Stimulated activated CD4-positive, alpha-beta T cell treated with anti-CD3 and anti-CD28 coated beads, Interleukin-4, amount 100 ng/mL, for 4 hours (primary cell): Measurements from ENCODE around the gene JMJD1C.

Source experiments
- DNase-seq, 2 experiments: peaks; one replicate each; pipeline ENCODE4 v3.0.0-alpha.2; 2020

Gene JMJD1C

DNA sequence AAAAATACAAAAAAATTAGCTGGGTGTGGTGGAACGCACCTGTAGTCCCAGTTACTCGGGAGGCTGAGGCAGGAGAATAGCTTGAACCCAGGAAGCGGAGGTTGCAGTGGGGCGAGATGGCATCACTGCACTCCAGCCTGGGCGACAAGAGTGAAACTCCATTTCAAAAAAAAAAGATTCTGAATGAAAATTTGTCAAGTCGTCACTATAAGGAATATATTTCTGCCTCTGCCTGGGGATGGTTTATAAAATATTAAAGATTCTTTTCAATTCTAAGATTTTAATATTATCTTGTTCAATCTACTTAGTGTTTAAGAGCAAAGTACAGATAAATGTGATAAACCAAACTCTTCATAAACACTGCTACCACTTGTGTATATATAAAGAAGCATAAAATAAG lies 185.4 kb downstream of the JMJD1C start:
- DNase-seq, result no peak

GRCh38 chr10:63275094-63275493 lies 190.7 kb downstream of the JMJD1C start:
- no peak for DNase-seq

DNA sequence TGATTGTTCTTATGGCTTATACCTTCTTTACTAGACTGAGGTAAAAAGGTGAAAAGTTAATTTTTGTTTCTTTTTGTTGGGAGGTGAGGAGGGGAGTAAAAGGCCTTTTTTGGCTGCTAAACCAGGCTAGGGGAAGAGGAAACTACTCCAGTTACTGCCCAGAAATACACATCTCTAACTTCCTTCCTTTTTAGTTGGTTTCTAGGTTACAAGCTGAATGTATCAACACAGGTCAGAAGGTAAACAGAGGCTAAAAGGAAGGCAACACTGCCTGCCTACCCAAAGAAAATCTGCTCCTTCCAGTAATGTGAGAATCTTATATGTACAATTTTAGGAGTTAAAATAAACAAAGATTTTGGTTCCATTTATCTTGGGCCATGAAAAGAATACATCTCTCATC lies 192.2 kb downstream of the JMJD1C start:
- no peak for DNase-seq

DNA sequence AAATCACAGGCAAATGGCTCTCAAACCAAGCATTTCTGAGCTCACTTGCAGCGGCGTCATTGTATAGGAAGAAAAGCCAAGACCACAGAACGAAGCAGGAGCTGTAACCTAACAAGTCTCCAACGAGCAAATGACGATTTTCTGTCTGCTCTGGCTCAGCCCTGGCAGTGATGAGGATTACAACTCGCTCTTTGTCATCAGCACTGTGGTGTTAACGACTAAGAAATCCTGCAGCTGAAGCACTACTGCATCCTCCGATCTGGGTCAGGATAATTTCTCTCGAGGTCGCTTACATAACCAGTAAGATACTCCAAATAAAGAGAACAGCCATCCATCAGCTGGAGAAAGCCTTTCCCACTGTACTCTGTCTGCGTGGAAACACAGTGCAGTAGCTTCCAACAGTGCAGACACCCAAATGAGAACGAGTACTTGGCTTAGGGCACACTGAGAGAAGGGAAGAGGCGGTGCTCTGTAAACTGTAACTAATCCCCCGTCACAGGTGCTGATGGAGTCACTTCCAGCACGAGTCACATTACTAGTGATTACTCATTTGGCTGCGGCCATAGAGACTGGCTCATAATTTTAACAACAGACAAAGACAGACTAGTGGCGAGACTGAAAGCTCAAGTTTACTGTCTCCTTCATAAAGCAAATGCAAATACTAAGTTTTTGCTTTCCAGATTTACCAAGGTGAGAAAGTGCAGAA lies 196.8 kb downstream of the JMJD1C start:
- DNase-seq, result peak; percentile 40 to 82

DNA sequence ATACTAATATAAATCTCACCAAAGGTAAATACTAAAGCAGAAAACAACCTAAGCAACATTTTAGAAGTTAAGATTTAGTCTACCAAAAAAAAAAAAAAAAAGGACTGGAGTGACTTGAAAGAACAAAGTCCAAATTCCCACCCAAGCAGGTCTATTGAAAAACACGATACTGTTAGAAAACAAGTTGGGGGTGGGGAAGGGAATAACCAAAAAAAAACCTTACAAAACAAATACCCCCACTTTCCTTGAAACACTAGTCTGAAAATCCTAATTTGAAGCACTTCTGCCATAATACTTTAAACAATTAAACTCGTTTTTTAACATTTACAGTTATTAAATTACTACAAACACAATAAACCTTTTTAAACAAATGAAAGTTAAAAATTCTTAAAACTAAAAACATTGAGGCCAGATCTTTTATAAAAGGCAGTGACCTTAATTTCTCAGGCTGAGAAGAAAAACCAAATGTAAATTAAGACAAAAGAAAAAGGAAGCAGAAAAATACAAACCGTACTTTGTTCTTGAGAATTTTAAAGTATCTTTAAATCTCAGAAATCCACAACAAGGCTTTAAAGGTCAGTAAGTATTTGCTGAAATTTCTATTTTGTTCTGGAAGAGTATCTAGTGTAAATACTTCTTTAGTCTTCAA lies 197.5 kb downstream of the JMJD1C start:
- no peak for DNase-seq

DNA sequence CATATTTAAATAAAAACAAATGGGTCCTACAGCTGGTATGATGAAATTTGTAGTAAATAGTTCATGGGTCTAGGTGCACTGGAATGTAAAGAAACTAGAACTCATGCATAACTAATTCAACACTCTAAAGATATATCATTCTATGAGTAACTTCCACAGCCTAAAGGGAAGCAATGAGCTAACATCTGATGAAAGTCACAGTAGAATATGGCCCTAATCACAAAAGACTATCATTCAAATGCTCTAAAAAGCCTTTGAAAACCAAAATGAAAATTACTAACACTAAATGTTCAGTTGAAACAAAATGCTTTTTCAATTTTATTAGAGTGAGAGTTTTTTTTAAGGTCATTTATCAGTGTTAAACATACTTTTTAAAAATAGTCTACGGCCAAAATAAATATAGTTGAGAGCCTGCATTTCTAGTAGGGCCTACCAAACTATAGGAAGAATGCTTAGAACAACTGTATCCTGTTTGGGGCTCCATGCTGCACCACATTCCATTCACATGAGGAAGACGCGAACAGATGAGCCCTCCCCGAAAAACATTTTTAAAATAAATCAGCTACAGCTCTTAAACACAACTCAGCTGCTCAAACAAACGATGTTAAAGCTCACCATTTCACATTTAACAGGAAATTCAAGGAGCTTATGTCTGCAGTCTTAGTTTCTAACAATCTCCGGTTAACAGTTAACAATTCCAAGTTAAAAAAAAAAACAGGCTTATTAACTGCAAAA lies 198.2 kb downstream of the JMJD1C start:
- DNase-seq, result no peak

DNA sequence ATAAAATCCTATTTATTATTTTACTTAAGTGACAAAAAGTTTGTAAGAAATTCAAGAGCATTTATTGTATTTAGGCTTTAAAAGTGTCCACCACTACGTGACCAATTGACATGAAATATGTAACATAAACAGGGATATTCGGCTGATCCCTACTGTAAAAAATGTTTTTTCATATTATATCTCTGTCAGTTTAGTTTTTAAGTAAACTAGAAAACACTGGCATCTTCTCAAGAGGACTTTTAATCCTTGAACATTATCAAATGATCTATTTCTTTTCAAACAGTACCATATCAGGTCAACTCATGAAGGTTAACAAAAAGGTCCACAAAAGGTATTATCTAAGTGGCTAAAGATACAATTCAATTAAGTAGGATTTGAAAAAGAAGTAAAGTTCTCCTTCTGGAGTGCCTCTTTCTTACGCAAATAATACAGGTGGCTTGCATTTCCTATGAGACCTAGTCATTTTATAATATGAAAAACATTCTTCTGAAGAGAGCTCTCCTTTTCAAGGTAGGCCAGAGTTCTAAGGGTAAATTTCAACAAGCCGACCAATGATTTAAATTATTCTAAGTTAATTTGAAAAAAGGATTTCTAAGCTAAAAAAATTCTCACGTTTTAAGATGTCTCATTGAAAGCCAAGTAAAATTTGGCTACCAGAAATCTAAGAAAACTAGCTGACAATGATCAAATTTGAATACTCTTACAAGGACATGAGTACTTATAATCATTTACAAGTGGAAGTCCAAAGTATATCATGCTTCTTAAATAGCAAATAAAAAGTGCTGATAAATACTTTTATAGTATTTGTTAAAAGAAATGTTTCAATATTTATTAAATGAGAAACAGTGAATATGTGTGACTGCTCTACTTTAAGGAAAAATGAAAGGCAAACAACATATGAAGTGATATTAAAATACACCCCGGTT lies 199.1 kb downstream of the JMJD1C start:
- no peak for DNase-seq

DNA sequence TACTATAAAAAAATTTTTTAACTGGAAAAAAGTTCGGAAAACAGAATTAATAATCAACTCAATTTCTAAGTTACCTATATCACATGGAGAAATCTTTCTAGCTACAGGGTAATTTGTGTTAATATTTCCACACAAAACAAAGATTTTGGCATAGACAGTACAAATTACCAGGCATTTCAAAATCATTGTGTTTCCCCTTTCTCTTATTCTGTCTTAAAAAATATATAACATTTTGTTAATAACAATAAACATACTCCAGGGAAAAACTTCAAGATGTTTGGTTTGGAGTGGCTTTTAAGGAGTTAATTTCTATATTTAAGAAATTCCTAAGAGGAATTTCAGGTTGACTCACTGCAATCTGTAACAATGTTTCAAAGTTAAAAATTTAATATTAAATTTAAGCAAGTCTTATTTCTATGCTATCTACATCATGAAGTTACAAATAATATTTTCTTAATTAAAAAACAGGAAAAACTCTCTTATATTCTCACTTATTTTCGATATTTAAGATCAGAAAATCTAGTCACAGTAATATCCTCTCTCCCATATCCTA lies 200.0 kb downstream of the JMJD1C start:
- DNase-seq, result no peak

DNA sequence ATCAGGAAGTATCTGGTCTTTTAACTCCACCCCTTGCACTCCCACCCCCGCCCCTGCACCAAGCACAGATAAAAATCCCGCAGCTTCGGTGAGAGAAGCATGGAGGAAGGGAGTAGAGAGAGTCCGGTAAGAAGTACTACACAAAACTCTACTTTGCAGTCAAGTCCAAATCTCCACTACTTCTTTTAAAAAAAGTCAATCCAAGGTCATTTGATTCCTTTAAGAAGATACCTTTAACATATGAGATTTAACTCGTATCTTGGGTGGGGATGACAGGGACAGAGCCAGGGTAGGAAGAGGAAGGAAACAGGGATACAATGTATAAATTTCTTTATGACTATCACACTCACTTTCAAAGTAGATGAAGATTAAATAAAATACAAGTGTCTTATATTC lies 200.6 kb downstream of the JMJD1C start:
- DNase-seq, result peak; percentile 11 to 42

DNA sequence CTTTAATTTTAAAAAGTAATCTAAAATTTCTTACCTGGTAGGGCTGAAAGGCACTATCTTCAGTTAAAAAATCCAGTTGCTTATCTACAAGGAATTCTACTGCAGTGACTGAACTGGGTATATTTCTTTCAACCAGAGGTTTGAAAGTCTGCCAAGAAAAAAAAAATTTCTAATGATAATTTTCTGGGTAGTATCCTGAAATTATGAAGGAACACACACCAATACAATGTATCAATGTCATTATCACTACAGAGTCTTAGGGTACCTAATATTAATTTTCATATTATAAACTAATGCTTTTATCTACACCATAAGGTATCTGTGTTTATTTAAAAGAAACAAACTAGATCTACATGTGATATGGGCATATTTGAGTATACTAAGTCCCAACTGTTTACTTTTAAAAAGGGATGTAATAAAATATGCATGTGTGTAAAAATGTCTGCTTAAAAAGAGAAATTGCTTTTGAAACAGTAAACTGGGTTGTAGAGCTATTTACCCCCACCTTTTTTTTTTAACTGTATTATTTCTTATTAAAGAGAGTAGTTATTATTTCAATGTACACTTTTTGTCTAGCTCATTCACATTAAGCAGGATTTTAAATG lies 201.1 kb downstream of the JMJD1C start:
- no peak for DNase-seq

- DNase-seq, result no peak
Observed at GRCh38 chr10:63262430-63263073, 203.2 kb downstream of the JMJD1C start.

DNA sequence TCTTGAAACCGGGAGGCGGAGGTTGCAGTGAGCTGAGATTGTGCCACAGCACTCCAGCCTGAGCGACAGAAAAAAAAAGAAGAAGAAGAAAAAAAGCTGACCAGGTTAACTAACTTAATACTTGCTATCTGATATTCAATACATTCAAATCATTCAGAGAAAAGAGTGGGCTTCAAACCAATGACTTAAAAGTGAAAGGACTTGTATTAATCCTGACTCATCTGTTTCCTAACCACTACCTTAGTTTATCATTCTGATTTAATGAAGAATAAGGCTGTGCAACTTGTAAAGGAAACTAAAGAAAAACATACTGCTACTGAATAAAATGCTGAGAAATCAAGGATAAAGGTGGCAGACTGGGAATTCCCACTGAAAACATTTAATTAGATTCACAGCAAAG lies 204.3 kb downstream of the JMJD1C start:
- no peak for DNase-seq

DNA sequence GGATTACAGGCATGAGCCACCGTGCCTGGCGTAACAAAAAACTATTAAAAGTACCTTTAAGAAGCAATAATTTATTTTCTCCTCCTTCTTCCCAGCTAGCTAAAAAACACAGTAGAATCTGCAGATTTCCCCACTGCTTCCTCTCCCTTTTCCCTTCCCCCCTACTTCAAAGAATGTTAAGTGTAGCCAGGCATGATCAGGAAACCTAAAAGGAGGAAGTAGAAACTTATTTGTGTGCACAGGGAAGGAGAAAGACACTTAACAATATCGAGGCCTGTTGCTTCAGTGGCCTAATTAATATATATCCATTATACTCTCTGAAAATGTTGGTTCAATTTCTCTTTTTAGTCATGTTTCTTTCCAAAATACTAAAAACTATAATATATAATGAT lies 204.9 kb downstream of the JMJD1C start:
- no peak for DNase-seq

DNA sequence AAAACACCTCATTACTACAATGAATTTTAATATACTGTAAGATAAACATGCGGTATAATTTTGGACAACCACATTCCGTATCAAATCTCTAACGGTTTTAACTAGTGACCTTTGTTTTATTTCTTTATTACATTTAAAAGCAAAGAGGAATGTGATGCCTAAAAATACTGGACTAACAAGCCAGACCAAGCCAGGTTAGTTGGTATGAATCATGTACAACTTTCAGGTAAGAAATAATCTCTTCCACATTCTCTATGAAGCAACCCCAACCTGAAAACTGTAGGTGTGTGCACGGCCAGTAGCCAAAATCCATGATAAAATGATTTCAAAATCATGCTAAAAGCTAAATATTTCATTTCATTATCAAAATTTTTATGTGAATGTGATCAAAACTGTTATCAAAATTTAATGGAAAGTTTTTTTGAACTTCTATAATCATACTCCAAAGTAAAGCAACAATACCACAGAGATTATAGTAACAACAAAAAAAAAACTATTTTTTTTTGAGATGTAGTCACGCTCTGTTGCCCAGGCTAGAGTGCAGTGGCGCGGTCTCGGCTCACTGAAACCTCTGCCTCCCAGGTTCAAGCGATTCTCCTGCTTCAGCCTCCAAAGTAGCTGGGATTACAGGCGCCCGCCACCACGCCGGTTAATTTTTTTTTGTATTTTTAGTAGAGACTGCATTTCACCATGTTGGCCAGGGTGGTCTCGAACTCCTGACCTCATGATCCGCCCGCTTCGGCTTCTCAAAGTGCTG lies 205.5 kb downstream of the JMJD1C start:
- no peak for DNase-seq

GRCh38 chr10:63258920-63259678 lies 206.7 kb downstream of the JMJD1C start:
- no peak for DNase-seq

DNA sequence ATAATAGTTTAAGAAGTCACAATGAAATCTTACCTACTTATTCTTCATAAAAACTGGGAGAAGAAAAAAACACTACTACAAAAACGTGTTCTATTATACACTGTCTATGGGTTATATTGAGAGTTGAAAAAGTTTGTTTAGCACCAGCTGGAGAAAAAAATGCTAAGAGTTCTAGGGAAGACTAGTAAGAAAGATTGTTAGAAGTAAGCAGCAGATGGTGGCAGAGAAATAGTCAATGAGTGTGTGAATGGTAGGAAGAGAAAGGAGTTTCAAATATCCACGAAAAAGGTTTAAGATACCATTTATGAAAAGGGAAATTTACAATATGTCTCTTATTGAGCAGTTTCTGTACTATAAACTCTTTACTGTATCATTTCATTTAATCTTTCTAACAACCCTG lies 208.0 kb downstream of the JMJD1C start:
- no peak for DNase-seq

DNA sequence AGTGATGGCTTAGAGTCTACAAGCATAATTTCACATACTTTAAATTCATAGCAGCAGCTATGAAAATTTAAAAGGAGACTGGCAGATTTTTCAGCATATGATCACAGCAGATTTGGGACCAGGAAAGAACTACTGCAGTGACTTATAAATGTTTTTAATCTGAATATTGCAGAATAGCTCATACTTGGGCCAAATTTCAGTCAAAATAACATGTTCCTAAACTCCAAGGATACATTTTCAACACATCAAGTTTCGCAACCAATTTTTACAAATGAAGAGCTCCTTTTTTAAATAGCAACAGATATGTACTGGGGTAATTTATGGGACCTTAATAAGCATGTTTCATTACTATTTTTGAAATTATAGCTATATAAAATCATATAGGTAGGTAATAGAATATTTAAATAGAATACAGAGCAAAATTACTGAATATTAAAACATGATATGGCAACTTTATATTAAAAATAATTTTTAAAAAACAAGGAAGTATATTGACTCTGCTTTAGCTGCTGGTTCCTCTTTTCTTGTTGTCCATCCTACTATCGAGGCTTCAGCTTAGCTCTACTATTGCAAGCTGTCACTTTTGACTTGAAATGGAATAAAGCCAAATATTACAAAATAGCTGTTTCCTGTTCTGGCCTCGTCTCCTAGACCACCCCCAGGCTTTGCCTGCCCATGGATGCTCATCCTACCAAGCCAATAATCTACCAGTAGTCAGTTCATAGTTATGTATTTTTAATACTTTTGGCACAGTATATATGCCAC lies 209.6 kb downstream of the JMJD1C start:
- no peak for DNase-seq

DNA sequence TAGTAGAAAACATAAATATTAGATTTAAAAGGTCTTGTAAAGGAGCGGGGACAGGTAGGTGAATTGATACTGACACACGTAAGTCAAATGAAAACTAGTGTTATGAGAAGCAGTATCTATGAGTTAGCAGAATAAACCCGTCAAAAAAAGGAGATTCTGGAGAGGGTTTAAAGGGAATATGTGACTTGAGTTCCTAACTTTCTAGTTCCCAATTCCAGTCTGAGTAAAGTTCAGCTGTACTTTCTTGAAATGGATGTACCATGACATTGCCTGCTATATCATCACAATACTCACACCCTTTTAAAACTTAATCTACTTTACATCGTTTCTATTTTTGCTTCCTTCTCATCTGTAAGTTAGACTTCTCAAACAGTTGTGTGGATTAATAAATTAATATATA lies 210.5 kb downstream of the JMJD1C start:
- DNase-seq, result no peak

- DNase-seq, result no peak
Observed at GRCh38 chr10:63253040-63253439, 212.7 kb downstream of the JMJD1C start.
